ENCODE measurements around the gene DENND1A.

DENND1A gene

GRCh38 chr9:123863164-123863855, 66.6 kb downstream of the DENND1A start:
- no peak for DNase-seq (ENCODE audit: low spot score)

- DNase-seq (ENCODE audit: low spot score): no peak
Observed at GRCh38 chr9:123861756-123862120, 68.2 kb downstream of the DENND1A start.

- DNase-seq (ENCODE audit: low spot score): no peak
Observed at GRCh38 chr9:123861086-123861755, 68.7 kb downstream of the DENND1A start.

GRCh38 chr9:123860603-123861002, 69.3 kb downstream of the DENND1A start:
- DNase-seq (ENCODE audit: low spot score): no peak

GRCh38 chr9:123852403-123852802, 77.5 kb downstream of the DENND1A start:
- DNase-seq (ENCODE audit: low spot score): no peak

- DNase-seq (ENCODE audit: low spot score): no peak
Observed at GRCh38 chr9:123851851-123852250, 78.1 kb downstream of the DENND1A start.

- no peak for DNase-seq (ENCODE audit: low spot score)
Observed at GRCh38 chr9:123848447-123849085, 81.4 kb downstream of the DENND1A start.

GRCh38 chr9:123846966-123847365, 83.0 kb downstream of the DENND1A start:
- no peak for DNase-seq (ENCODE audit: low spot score)

GRCh38 chr9:123843703-123844102, 86.2 kb downstream of the DENND1A start:
- DNase-seq (ENCODE audit: low spot score): no peak

GRCh38 chr9:123835821-123836220, 94.1 kb downstream of the DENND1A start:
- no peak for DNase-seq (ENCODE audit: low spot score)

- no peak for DNase-seq (ENCODE audit: low spot score)
Observed at GRCh38 chr9:123834889-123835562, 94.9 kb downstream of the DENND1A start.

- no peak for DNase-seq (ENCODE audit: low spot score)
Observed at GRCh38 chr9:123834218-123834888, 95.6 kb downstream of the DENND1A start.

- DNase-seq (ENCODE audit: low spot score): no peak
Observed at GRCh38 chr9:123832858-123833650, 96.9 kb downstream of the DENND1A start.

GRCh38 chr9:123832176-123832575, 97.8 kb downstream of the DENND1A start:
- DNase-seq (ENCODE audit: low spot score): no peak

GRCh38 chr9:123828449-123828848, 101.5 kb downstream of the DENND1A start:
- DNase-seq (ENCODE audit: low spot score): no peak

- DNase-seq (ENCODE audit: low spot score): no peak
Observed at GRCh38 chr9:123825342-123826060, 104.4 kb downstream of the DENND1A start.

- no peak for DNase-seq (ENCODE audit: low spot score)
Observed at GRCh38 chr9:123823194-123823947, 106.6 kb downstream of the DENND1A start.

- DNase-seq (ENCODE audit: low spot score): no peak
Observed at GRCh38 chr9:123821619-123822018, 108.3 kb downstream of the DENND1A start.

- DNase-seq (ENCODE audit: low spot score): no peak
Observed at GRCh38 chr9:123820139-123820538, 109.8 kb downstream of the DENND1A start.

Measured in CD4-positive, alpha-beta T cell treated with Interleukin-2 at 100 ng/mL for 4 hours (primary cell).